ENCODE measurements around the gene NFATC3.

Gene NFATC3

DNA sequence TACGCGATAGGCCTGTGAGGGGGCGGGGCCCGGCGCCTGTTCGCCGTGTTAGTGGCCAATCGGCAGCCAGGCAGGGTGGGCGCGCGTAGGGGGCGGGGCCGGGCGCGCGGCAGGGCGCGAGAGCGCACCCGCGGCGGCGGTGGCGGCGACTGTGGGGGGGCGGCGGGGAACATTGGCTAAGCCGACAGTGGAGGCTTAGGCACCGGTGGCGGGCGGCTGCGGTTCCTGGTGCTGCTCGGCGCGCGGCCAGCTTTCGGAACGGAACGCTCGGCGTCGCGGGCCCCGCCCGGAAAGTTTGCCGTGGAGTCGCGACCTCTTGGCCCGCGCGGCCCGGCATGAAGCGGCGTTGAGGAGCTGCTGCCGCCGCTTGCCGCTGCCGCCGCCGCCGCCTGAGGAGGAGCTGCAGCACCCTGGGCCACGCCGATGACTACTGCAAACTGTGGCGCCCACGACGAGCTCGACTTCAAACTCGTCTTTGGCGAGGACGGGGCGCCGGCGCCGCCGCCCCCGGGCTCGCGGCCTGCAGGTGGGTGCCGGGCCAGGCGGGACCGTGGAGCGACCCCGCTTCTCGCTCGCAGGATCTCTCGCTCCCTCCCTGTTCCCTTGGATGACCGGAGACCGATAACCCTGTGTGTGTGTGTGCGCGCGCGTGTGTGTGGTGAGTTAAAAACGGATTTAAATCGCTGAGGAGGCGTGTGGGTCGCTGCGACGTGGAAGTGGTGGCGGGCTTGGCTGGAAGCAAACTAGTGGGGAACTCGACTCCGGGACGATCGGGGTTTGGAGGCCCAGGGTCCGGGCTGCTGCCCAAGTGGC lies at the start of gene NFATC3:
NFATC3 (plus strand) TSS at position 112 of the 813 bp plus-strand sequence; CDS start at position 424, 312 bp downstream.
- peak; percentile 100 for DNase-seq

GRCh38 chr16:68037841-68038597 lies 47.2 kb upstream of the NFATC3 start:
- DNase-seq, result peak; percentile 19

DNA sequence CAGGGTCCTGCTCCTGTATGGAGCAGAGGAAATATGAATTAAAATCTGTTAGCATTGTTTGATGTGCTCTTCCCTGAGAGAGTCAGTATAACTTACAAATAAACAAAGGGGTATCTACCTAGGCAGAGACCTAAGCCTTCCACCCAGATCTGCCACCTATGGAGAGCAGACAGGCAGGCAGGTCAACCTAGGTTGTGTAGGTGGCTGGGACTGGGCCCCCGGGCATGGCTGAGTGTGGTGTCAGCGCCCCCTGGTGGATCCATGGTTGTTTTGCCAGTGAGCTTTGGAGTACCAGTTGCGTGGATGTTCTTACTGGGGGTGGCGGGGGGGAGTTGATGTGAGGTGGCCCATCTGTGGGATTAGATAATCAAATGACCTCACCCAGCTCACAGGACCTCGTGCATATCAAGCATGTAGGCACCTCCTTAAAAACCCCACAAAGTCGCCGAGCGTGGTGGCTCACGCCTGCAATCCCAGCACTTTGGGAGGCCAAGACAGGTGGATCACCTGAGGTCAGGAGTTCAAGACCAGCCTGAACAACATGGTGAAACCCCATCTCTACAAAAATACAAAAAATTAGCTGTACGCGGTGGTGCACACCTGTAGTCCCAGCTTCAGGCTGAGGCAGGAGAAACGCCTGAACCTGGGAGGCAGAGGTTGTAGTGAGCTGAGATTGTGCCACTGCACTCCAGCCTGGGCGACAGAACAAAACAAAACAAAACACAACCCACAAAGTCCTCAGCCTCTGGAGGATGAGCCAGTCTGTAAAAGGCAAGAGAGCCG lies 44.5 kb upstream of the NFATC3 start:
- DNase-seq, result peak; percentile 96

- peak; percentile 8 for DNase-seq
Observed at GRCh38 chr16:68041783-68042182, 43.4 kb upstream of the NFATC3 start.

DNA sequence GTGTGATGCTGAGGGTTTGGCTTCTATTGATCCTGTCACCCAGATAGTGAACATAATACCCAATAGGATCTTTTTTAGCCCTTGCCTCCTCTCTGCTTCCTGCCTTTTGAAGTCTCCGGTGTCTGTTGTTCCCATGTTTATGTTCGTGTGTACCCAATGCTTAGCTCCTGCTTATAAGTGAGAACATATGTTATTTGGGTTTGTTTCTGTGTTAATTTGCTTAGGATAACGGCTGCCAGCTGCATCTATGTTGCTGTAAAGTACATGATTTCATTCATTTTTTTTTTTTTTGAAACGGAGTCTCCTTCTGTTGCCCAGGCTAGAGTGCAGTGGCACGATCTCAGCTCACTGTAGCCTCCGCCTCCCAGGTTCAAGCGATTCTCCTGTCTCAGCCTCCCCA lies 39.1 kb upstream of the NFATC3 start:
- DNase-seq, result peak; percentile 21

DNA sequence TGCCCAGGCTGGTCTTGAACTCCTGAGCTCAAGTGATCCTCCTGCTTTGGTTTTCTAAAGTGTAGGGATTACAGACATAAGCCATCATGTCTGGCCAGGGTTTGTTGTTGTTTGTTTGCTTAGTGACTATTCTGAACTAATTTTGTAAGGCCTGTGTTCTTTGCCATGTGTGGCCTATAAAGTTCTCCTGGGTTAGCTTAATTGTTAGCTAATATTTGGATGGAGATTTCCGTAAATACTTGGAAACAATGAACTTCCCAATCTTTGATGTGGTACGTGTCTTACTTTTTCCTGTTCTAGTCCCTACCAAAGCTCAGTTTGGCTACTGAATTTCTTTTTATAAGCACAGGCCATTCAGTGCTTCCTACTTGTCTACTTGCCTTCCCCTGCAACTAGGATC lies 37.2 kb upstream of the NFATC3 start:
- no peak for DNase-seq

DNA sequence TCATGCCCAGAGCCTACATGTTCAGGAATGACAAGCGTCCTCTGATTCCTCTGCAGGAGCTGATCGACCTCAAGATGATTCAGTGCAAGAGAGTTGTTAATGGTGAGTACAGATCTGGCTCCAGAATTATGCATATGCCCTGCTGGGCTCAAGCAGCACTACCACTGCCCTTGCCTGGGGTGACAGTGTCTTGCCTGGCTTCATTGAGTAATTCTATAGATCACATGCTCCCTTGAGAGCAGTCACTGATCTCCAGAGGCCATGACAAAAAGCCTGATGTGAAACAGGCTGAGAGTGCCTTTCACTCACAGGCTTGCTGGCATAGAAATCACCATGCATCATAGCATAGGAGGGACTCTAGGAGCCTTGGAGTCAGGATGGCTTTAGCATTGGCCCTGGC lies 35.7 kb upstream of the NFATC3 start:
- peak; percentile 17 for DNase-seq

DNA sequence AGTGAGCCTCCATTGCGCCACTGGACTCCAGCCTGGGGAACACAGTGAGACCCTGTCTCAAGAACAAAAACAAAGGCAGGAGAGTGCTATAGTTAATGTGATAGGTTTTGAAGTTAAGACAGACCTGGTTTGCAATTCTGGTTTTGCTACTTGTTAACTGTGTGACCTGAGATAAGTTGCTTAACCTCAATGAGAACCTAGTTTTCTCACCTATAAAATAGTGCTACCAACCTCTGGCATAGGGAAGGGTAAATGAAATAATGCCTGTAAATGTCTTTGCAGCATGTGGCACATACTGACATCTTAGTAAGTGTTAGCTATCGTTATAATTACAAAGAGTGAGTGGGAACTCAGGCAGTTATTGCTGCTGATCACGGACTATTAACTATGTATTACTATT lies 29.8 kb upstream of the NFATC3 start:
- no peak for DNase-seq

- peak; percentile 50 for DNase-seq
Observed at GRCh38 chr16:68059804-68060203, 25.4 kb upstream of the NFATC3 start.

GRCh38 chr16:68061396-68061795 lies 23.8 kb upstream of the NFATC3 start:
- DNase-seq, result peak; percentile 46

- peak; percentile 66 for DNase-seq
Observed at GRCh38 chr16:68062910-68063393, 22.2 kb upstream of the NFATC3 start.

DNA sequence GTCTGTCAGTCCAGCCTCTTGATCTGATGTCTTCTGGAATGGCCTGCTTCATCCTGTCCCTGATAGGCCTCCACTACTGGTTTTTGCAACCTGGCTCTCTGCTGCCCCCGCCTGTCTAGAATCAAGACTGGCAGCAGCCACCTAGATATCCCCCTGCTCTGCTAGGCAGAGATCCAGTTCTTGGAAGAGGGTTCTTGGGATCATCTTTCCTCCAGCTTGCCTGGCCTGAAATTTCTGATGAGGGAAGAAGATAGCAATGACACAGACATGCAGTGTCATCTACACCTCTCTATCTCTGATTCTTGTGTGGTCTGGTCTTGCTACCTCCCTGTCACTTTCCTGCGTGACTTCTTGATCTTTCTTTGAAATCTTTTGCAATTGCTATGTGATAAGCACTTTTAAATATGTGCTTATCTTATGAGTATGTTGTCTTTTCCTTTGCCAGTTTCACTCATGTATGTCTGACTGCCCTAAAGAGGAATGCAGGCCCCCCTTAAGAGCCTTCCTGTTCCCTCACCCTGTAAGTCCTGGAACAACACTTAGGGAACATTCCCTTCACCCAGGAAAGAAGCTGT lies 20.3 kb upstream of the NFATC3 start:
- peak; percentile 87 for DNase-seq

GRCh38 chr16:68065716-68066305 lies 19.4 kb upstream of the NFATC3 start:
- DNase-seq, result no peak

DNA sequence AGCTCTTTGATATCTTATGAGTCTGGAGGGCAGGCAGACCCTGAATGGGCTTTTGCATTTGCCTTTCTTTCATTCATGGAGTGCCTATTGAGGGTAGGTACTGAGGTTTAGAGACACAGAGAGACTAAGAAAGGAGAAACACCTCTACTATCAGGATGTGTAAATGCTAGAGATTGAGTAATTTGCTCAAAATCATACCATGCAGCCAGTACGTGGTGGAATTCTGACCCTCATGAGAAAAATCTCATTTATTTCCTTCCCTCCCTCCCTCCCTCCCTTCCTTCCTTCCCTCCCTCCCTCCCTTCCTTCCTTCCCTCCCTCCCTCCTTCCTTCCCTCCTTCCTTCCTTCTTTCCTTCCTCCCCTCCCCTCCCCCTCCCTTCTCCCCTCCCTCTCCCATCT lies 18.4 kb upstream of the NFATC3 start:
- DNase-seq, result no peak

DNA sequence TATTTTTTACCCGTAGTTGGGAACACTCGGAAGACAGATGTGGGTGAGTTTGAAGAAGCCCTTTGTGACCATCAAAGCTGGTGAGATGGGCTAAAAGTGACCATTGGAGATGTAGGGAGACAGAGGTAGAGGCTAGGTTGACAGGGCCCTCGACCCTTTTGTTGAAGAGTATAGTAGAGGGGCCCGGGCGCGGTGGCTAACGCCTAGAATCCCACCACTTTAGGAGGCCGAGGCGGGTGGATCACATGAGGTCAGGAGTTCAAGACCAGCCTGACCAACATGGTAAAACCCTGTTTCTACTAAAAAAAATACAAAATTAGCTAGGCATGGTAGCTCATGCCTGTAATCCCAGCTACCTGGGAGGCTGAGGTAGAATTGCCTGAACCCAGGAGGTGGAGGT lies 16.2 kb upstream of the NFATC3 start:
- no peak for DNase-seq

DNA sequence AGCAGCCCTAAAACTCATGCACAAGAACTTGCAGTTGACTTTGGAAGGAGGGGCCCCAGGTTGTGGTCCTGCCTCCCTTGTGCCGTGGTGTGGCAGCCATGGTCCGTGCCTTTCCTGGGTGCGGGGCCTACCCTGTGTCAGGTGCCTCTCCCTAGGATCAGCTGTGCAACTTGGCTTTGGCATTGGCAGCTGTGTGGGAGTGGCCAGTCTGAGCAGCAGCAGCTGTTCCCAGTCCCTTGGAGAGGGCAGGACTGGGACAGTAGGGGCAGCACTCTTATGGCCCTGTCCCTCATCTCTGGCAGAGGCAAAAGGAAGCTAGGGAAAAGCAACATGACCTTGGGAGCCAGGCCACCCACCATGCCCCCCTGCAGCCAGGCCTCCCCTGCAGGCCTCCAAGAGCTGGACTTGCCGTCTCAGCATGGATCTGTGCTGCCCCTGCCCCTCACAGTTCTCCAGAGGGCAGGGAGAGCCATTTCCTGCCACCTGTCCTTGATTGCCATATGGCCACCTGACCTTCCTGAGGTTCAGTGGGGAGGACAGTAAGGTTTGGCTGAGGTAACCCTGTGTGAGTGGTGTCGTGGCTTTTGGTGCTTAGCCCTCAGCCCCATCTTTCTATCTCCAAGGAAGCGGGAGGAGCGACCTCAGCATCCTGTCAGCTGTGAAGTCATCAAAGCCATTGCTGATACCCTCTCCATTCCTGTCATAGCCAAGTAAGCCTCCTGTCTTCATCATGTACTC lies 15.5 kb upstream of the NFATC3 start:
- DNase-seq, result peak; percentile 76

DNA sequence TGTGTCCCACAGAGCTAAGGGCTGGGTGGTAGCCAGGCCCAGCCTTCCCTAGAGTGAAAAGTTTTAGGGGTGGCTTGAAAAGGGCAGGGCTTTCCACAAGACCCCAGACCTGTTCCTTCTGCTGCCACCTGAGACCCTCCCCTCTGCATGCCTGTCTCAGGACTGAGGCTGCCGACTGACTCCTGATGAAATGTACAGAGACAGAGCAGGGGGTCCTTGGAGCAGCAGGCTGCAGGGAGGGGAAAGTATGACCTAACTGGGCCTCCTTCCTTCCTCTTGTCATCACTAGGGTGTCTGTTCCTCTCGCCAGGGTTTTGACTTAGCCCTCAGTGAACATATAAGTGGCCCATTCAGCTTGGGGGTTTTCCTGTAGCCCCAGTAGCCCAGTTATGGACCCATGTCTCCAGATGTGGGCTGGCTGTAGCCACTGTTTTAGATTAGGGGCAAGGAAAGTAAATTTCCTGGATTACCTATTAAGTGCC lies 14.9 kb upstream of the NFATC3 start:
- DNase-seq, result no peak

DNA sequence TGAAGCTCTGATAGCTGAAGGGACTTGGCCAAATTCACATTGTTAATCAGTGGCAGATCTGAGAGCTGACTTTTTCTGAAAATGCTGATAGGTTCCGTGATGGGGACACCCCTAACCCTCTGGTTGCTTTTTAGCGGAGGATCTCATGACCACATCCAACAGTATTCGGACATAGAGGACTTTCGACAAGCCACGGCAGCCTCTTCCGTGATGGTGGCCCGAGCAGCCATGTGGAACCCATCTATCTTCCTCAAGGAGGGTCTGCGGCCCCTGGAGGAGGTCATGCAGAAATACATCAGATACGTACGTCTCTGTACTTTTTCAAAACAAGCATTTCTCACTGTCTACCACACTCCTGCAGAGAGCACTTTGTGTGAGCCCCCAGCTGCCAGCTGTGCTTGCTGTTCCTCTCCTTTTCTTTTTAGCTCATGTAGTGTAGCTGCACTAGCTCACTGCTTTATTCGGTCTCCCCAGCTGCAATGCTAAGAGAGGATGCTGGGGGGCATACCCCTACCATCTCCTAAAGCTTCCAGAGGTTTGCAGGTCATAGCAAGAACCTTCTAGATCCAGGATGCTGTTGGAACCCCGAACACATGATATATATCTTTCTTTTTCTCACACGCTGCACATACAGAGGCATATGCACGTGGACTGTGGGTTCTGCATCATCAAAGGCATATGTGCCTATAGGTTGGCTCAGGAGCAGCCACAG lies 14.2 kb upstream of the NFATC3 start:
- DNase-seq, result no peak

- no peak for DNase-seq
Observed at GRCh38 chr16:68071518-68071901, 13.7 kb upstream of the NFATC3 start.

- no peak for DNase-seq
Observed at GRCh38 chr16:68072038-68072695, 13.0 kb upstream of the NFATC3 start.

All from activated effector memory CD4-positive, alpha-beta T cell treated with anti-CD3 and anti-CD28 coated beads, Interleukin-2, amount 50 U/mL, for 16 hours (primary cell).